ENCODE measurements around the gene PPM1H. TPM values are rescaled to one million over a fixed set of nuclear protein-coding genes. Genes with fewer than 3 reads are reported as not detected.

PPM1H gene
- total and polyA plus RNA-seq, 2 of the 8 experiments (the other 6 are each of a cell fraction or from before 2014, with no cell fraction given) = 16.4 to 36.1 TPM

GRCh38 chr12:62655666-62656151, 279.2 kb downstream of the PPM1H start:
- H3K4me3 ChIP-seq (ENCODE audit: extremely low read depth in 1 of 4, insufficient read depth in 2 of 4, low read depth in 3 of 4, low read length in 4 of 4) = no peak overlapping the region; a peak in 1 of 8 replicates
- no peaks in the 10 kb centered on the region for H3K79me1 ChIP-seq (ENCODE audit: low read depth, low read length)
- 54% methylated on average over 8 of the region's 8 CpGs; no CpG with 5 or more reads in 1 of the 2 experiments for WGBS, 2 experiments (ENCODE audit: extremely low coverage in 1 of 2, insufficient coverage in 1 of 2, insufficient read length in 1 of 2, insufficient replicate concordance in 2 of 2, low coverage in 1 of 2, low lambda C conversion rate in 2 of 2, missing lambda C conversion rate in 1 of 2)
- H3K27me3 ChIP-seq (replicated peaks in 1 of 4; ENCODE audit: control insufficient read depth in 3 of 4, extremely low read depth in 1 of 4, insufficient read depth in 3 of 4, low read length in 3 of 4) = peaks cover 5 to 22% (median 14%) of the 10 kb centered on the region in 4 experiments
- H2BK20ac ChIP-seq (ENCODE audit: low read length) = peak overlapping the region; percentile 88; the same call in 1 of the 2 replicates
- H4K91ac ChIP-seq (replicated peaks; ENCODE audit: insufficient read length, low read length) = peak overlapping the region; percentile 42
- no peak overlapping the region for H3K9ac ChIP-seq (replicated peaks in 1 of 4; ENCODE audit: extremely low read depth in 1 of 4, low read depth in 3 of 4, low read length in 3 of 4)
- no peak overlapping the region for H4K5ac ChIP-seq (ENCODE audit: insufficient read length, low read depth, low read length)
- H2BK15ac ChIP-seq (ENCODE audit: low read length) = peak overlapping the region; percentile 20; the same call in 1 of the 2 replicates
- no peak overlapping the region for H3K23ac ChIP-seq (ENCODE audit: insufficient read length)
- peak overlapping the region; percentile 67 for H2BK120ac ChIP-seq (replicated peaks; ENCODE audit: low read depth, low read length)
- H2AFZ ChIP-seq (ENCODE audit: low read length) = no peak overlapping the region
- H3K14ac ChIP-seq (ENCODE audit: insufficient read length) = no peak overlapping the region
- H2BK5ac ChIP-seq (ENCODE audit: low read depth, low read length) = 0 out of 2 replicates have a peak overlapping the region, but pooled peaks have one; percentile 81
- no peaks in the 10 kb centered on the region for H3K9me3 ChIP-seq (ENCODE audit: insufficient read depth in 2 of 2, low read depth in 1 of 2, low read length in 1 of 2)
- no peaks in the 10 kb centered on the region for H4K20me1 ChIP-seq (replicated peaks in 1 of 2; ENCODE audit: control insufficient read depth in 1 of 2, insufficient read depth in 2 of 2, low read length in 2 of 2)
- H3K56ac ChIP-seq (replicated peaks; ENCODE audit: insufficient read length, low read depth, low read length) = no peak overlapping the region
- H3K79me2 ChIP-seq (ENCODE audit: control insufficient read depth in 1 of 2, insufficient read depth in 2 of 2, low read length in 2 of 2) = no peaks in the 10 kb centered on the region
- peak overlapping the region; percentile 26; the same call in 1 of the 2 replicates for H3K18ac ChIP-seq (ENCODE audit: extremely low read depth, low read length)
- H3K4me2 ChIP-seq (ENCODE audit: insufficient read depth in 1 of 2, low read depth in 2 of 2, low read length in 2 of 2) = peak overlapping the region; percentile 37 to 46; a peak in 3 of 4 replicates
- H2AK5ac ChIP-seq (ENCODE audit: low read depth, low read length) = 0 out of 2 replicates have a peak overlapping the region, but pooled peaks have one; percentile 59
- H3K4me1 ChIP-seq (replicated peaks in 1 of 4; ENCODE audit: control insufficient read depth in 3 of 4, insufficient read depth in 4 of 4, low read length in 3 of 4) = peaks cover 37 to 59% (median 49%) of the 10 kb centered on the region in 4 experiments
- peak overlapping the region; percentile 45 for H2BK12ac ChIP-seq (ENCODE audit: low read depth, low read length)
- ChIA-PET CTCF (ENCODE audit: partially characterized antibody) (interaction anchor here (0.7 to 2.2 kb wide), 7 partner anchors 9 to 138 kb away, joined by 3 to 8 read pairs (median 4); no protein-coding TSS in a partner anchor), POLR2A (ENCODE audit: partially characterized antibody) (interaction anchor here (1.0 to 3.9 kb wide), 6 partner anchors 20 to 82 kb away, joined by 3 to 20 read pairs (median 4); no protein-coding TSS in a partner anchor)
- H4K8ac ChIP-seq (ENCODE audit: extremely low read depth, insufficient read depth, low read length) = no peak overlapping the region
- FAIRE-seq (no peak), DNase-seq (ENCODE audit: low read depth in 1 of 2, low spot score in 2 of 2) (no peak)
- H3K23me2 ChIP-seq (ENCODE audit: low read depth, low read length) = no peaks in the 10 kb centered on the region
- no peak overlapping the region for H3K4ac ChIP-seq (replicated peaks; ENCODE audit: insufficient read length, low read depth, low read length)
- no peaks in the 10 kb centered on the region for H3K36me3 ChIP-seq (ENCODE audit: control insufficient read depth in 2 of 4, insufficient read depth in 4 of 4, low read length in 3 of 4)
- no peak overlapping the region for H3K27ac ChIP-seq (ENCODE audit: low read depth, low read length)
- TF ChIP-seq CHD2 (IDR thresholded peaks at IDR 0.05; ENCODE audit: low read length) = no peak
- TF ChIP-seq ZNF274 (IDR thresholded peaks at IDR 0.05; ENCODE audit: borderline replicate concordance, extremely low read depth, low read length) = no peak
- 0 out of 2 replicates have a peak, but pooled peaks have one; percentile 4 for TF ChIP-seq POU5F1 (IDR thresholded peaks at IDR 0.05; ENCODE audit: low read depth, low read length)
- peak in 1 of 2 experiments; percentile 5; a peak in 1 of 4 replicates for TF ChIP-seq RAD21 (IDR thresholded peaks at IDR 0.05 in 1 of 2, conservative IDR thresholded peaks at IDR 0.05 in 1 of 2; ENCODE audit: low read depth in 2 of 2, low read length in 2 of 2)
- no peak for TF ChIP-seq RNF2 (IDR thresholded peaks at IDR 0.05; ENCODE audit: borderline replicate concordance, low read depth, low read length, missing control alignments, poor library complexity, severe bottlenecking)
- no peak for TF ChIP-seq MAX (IDR thresholded peaks at IDR 0.05)
- TF ChIP-seq EGR1 (IDR thresholded peaks at IDR 0.05; ENCODE audit: borderline replicate concordance, low read depth, low read length) = peak; percentile 42; the same call in 1 of the 2 replicates
- TF ChIP-seq HDAC6 (IDR thresholded peaks at IDR 0.05; ENCODE audit: low read depth, low read length) = no peak
- TF ChIP-seq GTF2F1 (IDR thresholded peaks at IDR 0.05; ENCODE audit: borderline replicate concordance, low read depth, low read length) = no peak
- peak; percentile 13; the same call in 1 of the 2 replicates for TF ChIP-seq SP1 (IDR thresholded peaks at IDR 0.05; ENCODE audit: low read depth, low read length)
- TF ChIP-seq RXRA (IDR thresholded peaks at IDR 0.05; ENCODE audit: insufficient read depth, low read depth, low read length) = no peak
